ENCODE measurements around the gene CIBAR2. TPM values are rescaled to one million over a fixed set of nuclear protein-coding genes. Genes with fewer than 3 reads are reported as not detected.

The CIBAR2 gene
- total RNA-seq, 3 donors from 2014 or later (not counting 1 experiment from before 2014, with no cell fraction given): not detected

DNA sequence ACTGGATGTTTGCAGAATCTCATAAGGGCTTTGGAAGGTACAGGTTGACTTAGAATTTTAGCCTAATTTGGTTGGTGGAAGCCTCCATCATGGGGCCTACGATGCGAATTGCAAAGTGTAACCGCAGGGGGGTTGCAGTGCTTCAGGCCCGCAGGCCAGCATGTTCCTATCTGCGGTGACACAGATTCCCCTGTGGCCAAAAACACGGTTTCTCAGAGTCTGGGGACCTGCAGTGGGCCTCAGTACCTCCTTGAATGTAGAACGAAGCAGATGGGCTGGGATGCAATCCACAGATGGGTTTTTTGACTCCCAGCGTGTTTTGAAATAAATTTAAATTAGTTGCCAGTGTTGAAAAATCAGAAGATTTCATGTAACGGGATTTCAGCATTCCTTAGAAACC is 49.9 kb downstream of the CIBAR2 start:
- Mint-ChIP-seq H3K9me3 (no peaks in the 10 kb centered on the region), H3K27ac (no peak overlapping the region), H3K27me3 (ENCODE audit: low read depth in 2 of 2) (peaks cover 11 to 14% of the 10 kb centered on the region in 2 donors), H3K4me1 (peaks cover 7 to 25% of the 10 kb centered on the region in 2 donors), H3K4me3 (no peak overlapping the region), H3K36me3 (no peaks in the 10 kb centered on the region)
- 89% methylated on average over 9 of the region's 9 CpGs for WGBS (ENCODE audit: insufficient coverage)
- Histone ChIP-seq H3K9me3 (ENCODE audit: control insufficient read depth, insufficient read depth, low read length) (no peaks in the 10 kb centered on the region), H3K4me1 (ENCODE audit: control insufficient read depth, insufficient read depth, low read length) (peaks cover 31% of the 10 kb centered on the region), H3K27ac (ENCODE audit: low read length) (no peak overlapping the region), H3K4me3 (ENCODE audit: low read length) (no peak overlapping the region), H3K36me3 (ENCODE audit: control insufficient read depth, insufficient read depth, low read length) (peaks cover 1% of the 10 kb centered on the region), H3K27me3 (ENCODE audit: control insufficient read depth, insufficient read depth, low read length) (no peaks in the 10 kb centered on the region)
- TF ChIP-seq, protein P1, sequence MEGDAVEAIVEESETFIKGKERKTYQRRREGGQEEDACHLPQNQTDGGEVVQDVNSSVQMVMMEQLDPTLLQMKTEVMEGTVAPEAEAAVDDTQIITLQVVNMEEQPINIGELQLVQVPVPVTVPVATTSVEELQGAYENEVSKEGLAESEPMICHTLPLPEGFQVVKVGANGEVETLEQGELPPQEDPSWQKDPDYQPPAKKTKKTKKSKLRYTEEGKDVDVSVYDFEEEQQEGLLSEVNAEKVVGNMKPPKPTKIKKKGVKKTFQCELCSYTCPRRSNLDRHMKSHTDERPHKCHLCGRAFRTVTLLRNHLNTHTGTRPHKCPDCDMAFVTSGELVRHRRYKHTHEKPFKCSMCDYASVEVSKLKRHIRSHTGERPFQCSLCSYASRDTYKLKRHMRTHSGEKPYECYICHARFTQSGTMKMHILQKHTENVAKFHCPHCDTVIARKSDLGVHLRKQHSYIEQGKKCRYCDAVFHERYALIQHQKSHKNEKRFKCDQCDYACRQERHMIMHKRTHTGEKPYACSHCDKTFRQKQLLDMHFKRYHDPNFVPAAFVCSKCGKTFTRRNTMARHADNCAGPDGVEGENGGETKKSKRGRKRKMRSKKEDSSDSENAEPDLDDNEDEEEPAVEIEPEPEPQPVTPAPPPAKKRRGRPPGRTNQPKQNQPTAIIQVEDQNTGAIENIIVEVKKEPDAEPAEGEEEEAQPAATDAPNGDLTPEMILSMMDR (IDR thresholded peaks at IDR 0.05): no peak
- ATAC-seq: no peak
- intact Hi-C loops (cut with micrococcal nuclease): no loop called here
- DNase-seq: no peak

DNA sequence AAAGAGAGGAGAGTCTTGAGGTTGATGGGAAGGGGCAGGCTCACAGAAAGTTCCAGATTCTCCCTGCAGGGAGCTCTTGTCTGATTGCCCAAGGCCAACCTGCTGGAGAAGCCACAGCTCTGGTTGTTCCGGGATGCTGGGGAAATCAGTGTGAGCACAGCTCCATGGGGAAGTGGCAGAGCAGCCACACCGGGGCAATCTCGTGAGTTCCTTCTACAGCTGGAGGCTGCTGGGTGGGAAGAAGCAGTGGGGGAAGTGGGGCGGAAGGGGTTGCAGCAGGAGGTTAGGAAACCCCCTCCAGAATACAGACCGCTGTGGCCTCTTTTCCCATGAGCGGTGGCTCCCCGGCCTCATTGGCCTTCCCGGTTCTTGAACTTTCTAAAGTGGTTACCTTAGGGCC is 50.7 kb downstream of the CIBAR2 start:
- 48% methylated on average over 8 of the region's 8 CpGs for WGBS (ENCODE audit: insufficient coverage)
- H3K27me3 ChIP-seq (ENCODE audit: control insufficient read depth, insufficient read depth, low read length): no peaks in the 10 kb centered on the region
- peaks cover 38% of the 10 kb centered on the region for H3K4me1 ChIP-seq (ENCODE audit: control insufficient read depth, insufficient read depth, low read length)
- Mint-ChIP-seq H3K27ac (no peak overlapping the region), H3K9me3 (no peaks in the 10 kb centered on the region), H3K36me3 (no peaks in the 10 kb centered on the region), H3K27me3 (ENCODE audit: low read depth in 2 of 2) (peaks cover 11 to 18% of the 10 kb centered on the region in 2 donors), H3K4me3 (no peak overlapping the region), H3K4me1 (peaks cover 15 to 32% of the 10 kb centered on the region in 2 donors)
- no peak overlapping the region for H3K4me3 ChIP-seq (ENCODE audit: low read length)
- no peaks in the 10 kb centered on the region for H3K9me3 ChIP-seq (ENCODE audit: control insufficient read depth, insufficient read depth, low read length)
- H3K27ac ChIP-seq (ENCODE audit: low read length): no peak overlapping the region
- DNase-seq (peak in 1 of 2 donors; percentile 38), ATAC-seq (peak in 1 of 3 donors; percentile 64)
- intact Hi-C loops (cut with micrococcal nuclease): no loop called here
- no peaks in the 10 kb centered on the region for H3K36me3 ChIP-seq (ENCODE audit: control insufficient read depth, insufficient read depth, low read length)
- TF ChIP-seq, protein P1 (IDR thresholded peaks at IDR 0.05): no peak

DNA sequence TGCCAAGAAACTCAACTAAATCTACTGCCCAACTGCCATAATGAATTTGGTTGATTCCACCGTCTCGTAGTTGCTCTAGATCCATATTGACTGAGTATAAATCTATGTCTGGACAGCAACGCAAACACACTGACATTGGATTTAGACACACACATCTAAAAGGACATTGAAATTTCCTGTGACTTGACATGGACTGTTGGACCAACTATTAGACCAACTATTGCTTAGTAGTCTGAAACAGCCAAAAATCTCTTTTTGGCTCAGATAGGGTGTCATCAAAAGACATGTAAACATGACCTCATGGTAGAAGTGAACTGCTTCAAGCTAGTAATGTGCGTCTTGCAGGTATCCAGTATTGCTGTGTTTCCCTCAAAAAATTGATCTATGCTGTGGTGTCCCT is 53.4 kb downstream of the CIBAR2 start:
- TF ChIP-seq, protein P1 (IDR thresholded peaks at IDR 0.05): no peak
- DNase-seq (no peak), ATAC-seq (no peak)
- no peak overlapping the region for H3K4me3 Mint-ChIP-seq
- no peak overlapping the region for H3K27ac Mint-ChIP-seq
- peaks cover 32 to 44% of the 10 kb centered on the region in 2 donors for H3K4me1 Mint-ChIP-seq
- H3K27me3 Mint-ChIP-seq (ENCODE audit: low read depth in 2 of 2): peaks cover 11 to 18% of the 10 kb centered on the region in 2 donors
- Histone ChIP-seq H3K36me3 (ENCODE audit: control insufficient read depth, insufficient read depth, low read length) (no peaks in the 10 kb centered on the region), H3K27me3 (ENCODE audit: control insufficient read depth, insufficient read depth, low read length) (no peaks in the 10 kb centered on the region), H3K4me3 (ENCODE audit: low read length) (no peak overlapping the region), H3K9me3 (ENCODE audit: control insufficient read depth, insufficient read depth, low read length) (no peaks in the 10 kb centered on the region), H3K4me1 (ENCODE audit: control insufficient read depth, insufficient read depth, low read length) (peaks cover 59% of the 10 kb centered on the region), H3K27ac (ENCODE audit: low read length) (no peak overlapping the region)
- H3K36me3 Mint-ChIP-seq: no peaks in the 10 kb centered on the region
- H3K9me3 Mint-ChIP-seq: no peaks in the 10 kb centered on the region
- WGBS (ENCODE audit: insufficient coverage): 72% methylated on average over 4 of the region's 4 CpGs
- intact Hi-C loops (cut with micrococcal nuclease): no loop called here

DNA sequence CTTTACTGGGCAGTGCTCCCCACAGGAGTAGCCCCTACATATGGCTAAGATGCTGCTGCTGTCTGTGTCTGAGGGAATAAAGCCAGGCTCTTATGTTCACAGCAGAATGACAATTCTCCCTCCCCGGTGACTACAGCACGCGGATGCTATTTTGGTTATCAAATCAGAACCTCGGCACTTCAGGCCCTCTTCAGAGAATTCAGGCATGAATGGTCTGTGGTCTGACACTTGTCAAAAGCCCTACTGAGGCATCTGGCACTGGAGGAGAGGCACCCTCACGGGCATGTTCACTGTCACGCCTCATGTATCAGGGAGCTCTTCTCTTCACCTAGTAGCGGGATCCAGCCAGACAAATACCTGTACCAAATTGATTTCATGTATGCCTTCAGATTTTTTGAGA is 54.3 kb downstream of the CIBAR2 start:
- H3K4me3 Mint-ChIP-seq: peak overlapping the region; percentile 68
- ATAC-seq (no peak), DNase-seq (no peak)
- no peak overlapping the region for H3K27ac ChIP-seq (ENCODE audit: low read length)
- H3K27me3 Mint-ChIP-seq (ENCODE audit: low read depth in 2 of 2): peaks cover 11 to 18% of the 10 kb centered on the region in 2 donors
- H3K9me3 Mint-ChIP-seq: no peaks in the 10 kb centered on the region
- TF ChIP-seq, protein P1 (IDR thresholded peaks at IDR 0.05): no peak
- peak overlapping the region in 1 of 2 donors; percentile 72 for H3K27ac Mint-ChIP-seq
- WGBS (ENCODE audit: insufficient coverage): 49% methylated on average over 7 of the region's 7 CpGs
- intact Hi-C loops (cut with micrococcal nuclease): no loop called here
- no peaks in the 10 kb centered on the region for H3K36me3 ChIP-seq (ENCODE audit: control insufficient read depth, insufficient read depth, low read length)
- no peak overlapping the region for H3K4me3 ChIP-seq (ENCODE audit: low read length)
- no peaks in the 10 kb centered on the region for H3K27me3 ChIP-seq (ENCODE audit: control insufficient read depth, insufficient read depth, low read length)
- peaks cover 55% of the 10 kb centered on the region for H3K4me1 ChIP-seq (ENCODE audit: control insufficient read depth, insufficient read depth, low read length)
- H3K36me3 Mint-ChIP-seq: no peaks in the 10 kb centered on the region
- H3K4me1 Mint-ChIP-seq: peaks cover 32 to 44% of the 10 kb centered on the region in 2 donors
- H3K9me3 ChIP-seq (ENCODE audit: control insufficient read depth, insufficient read depth, low read length): no peaks in the 10 kb centered on the region

All from natural killer cell (primary cell).